Right lobe of liver (tissue), 4 donors: ENCODE measurements around the gene PODXL.

ENCODE experiments used
- POLR2A ChIP-seq: fragments of 450-650 bp; IDR thresholded peaks from one replicate; pipeline ENCODE4 v1.6.1; 2017; ENCODE audit warnings: antibody characterized with exemption, mild to moderate bottlenecking
- TF ChIP-seq, protein P1 (sequence below), 4 donors: fragments of 200-600 bp in 3 of 4; fragments of 450-650 bp in 1 of 4; IDR thresholded peaks; one replicate each; pipeline versions ENCODE4 v1.5.1 to v1.8.0; 2016 to 2022; ENCODE audit warnings: antibody characterized with exemption in 4 of 4, mild to moderate bottlenecking in 2 of 4
- donor health status: DM: no; HTN: no; CAD: no.
- donor health status: DM: no; HTN: no; CAD: no.
- donor health status: DM: no; HTN: yes; CAD: no.

- no peak for TF ChIP-seq POLR2A
- TF ChIP-seq, protein P1, sequence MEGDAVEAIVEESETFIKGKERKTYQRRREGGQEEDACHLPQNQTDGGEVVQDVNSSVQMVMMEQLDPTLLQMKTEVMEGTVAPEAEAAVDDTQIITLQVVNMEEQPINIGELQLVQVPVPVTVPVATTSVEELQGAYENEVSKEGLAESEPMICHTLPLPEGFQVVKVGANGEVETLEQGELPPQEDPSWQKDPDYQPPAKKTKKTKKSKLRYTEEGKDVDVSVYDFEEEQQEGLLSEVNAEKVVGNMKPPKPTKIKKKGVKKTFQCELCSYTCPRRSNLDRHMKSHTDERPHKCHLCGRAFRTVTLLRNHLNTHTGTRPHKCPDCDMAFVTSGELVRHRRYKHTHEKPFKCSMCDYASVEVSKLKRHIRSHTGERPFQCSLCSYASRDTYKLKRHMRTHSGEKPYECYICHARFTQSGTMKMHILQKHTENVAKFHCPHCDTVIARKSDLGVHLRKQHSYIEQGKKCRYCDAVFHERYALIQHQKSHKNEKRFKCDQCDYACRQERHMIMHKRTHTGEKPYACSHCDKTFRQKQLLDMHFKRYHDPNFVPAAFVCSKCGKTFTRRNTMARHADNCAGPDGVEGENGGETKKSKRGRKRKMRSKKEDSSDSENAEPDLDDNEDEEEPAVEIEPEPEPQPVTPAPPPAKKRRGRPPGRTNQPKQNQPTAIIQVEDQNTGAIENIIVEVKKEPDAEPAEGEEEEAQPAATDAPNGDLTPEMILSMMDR (IDR thresholded peaks at IDR 0.05), result no peak
Observed at GRCh38 chr7:131476740-131477139, 79.7 kb downstream of the PODXL start.
